NB4 (cell line): Measurements from ENCODE around the gene CRISP3.

Experiments
- DNase-seq: peaks from one replicate; pipeline ENCODE4 v3.0.0; 2010; ENCODE audit warnings: low read depth
- H3K4me3 ChIP-seq: one replicate; pipeline ENCODE4 v1.5.1; 2011; ENCODE audit warnings: mild to moderate bottlenecking, low read depth, low read length, moderate library complexity
- MAX ChIP-seq: IDR thresholded peaks from 2 replicates; pipeline ENCODE4 v1.6.1; 2011; ENCODE audit warnings: low read depth, low read length
- MYC ChIP-seq: IDR thresholded peaks from 2 replicates; pipeline ENCODE4 v1.6.1; 2011; ENCODE audit warnings: low read depth, low read length
- POLR2A ChIP-seq: IDR thresholded peaks from 2 replicates; pipeline ENCODE4 v1.6.1; 2011; ENCODE audit warnings: mild to moderate bottlenecking; ENCODE audit not compliant: insufficient read length; ENCODE audit errors: extremely low read depth
- TF ChIP-seq, protein P1 (sequence below): IDR thresholded peaks from one replicate; pipeline ENCODE4 v1.5.1; 2012; ENCODE audit warnings: low read depth, low read length

CRISP3 gene

GRCh38 chr6:49764571-49765236 lies 20.5 kb upstream of the CRISP3 start:
- TF ChIP-seq, protein P1, sequence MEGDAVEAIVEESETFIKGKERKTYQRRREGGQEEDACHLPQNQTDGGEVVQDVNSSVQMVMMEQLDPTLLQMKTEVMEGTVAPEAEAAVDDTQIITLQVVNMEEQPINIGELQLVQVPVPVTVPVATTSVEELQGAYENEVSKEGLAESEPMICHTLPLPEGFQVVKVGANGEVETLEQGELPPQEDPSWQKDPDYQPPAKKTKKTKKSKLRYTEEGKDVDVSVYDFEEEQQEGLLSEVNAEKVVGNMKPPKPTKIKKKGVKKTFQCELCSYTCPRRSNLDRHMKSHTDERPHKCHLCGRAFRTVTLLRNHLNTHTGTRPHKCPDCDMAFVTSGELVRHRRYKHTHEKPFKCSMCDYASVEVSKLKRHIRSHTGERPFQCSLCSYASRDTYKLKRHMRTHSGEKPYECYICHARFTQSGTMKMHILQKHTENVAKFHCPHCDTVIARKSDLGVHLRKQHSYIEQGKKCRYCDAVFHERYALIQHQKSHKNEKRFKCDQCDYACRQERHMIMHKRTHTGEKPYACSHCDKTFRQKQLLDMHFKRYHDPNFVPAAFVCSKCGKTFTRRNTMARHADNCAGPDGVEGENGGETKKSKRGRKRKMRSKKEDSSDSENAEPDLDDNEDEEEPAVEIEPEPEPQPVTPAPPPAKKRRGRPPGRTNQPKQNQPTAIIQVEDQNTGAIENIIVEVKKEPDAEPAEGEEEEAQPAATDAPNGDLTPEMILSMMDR: no peak
- no peak for TF ChIP-seq POLR2A
- no peak for TF ChIP-seq MAX
- DNase-seq: no peak

DNA sequence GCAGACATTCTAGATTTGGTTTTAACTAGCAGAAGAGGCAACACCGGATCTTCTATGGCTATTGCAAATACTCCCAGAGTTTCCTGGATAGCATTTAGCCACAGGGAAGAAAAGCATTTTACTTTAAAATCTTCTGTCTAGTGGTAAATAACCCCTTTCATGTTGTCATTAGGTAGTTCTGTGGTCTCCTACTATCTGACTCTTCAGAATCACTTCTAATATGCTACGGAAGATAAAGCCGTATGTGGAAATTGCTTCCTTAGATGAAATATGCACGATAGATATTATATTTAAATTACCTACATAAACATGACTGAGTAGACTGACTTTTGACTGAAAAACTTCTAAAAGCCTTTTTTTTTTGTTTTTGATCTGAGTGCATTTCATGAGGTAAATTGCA lies 759 bp downstream of the CRISP3 start:
- DNase-seq: no peak
- H3K4me3 ChIP-seq: no peak overlapping the region
- TF ChIP-seq, protein P1: no peak
- TF ChIP-seq POLR2A: no peak
- no peak for TF ChIP-seq MYC
- TF ChIP-seq MAX: no peak

More at GRCh38 chr6:49764571-49765236, 20.5 kb upstream of the CRISP3 start:
- no peak overlapping the region for H3K4me3 ChIP-seq

DNA sequence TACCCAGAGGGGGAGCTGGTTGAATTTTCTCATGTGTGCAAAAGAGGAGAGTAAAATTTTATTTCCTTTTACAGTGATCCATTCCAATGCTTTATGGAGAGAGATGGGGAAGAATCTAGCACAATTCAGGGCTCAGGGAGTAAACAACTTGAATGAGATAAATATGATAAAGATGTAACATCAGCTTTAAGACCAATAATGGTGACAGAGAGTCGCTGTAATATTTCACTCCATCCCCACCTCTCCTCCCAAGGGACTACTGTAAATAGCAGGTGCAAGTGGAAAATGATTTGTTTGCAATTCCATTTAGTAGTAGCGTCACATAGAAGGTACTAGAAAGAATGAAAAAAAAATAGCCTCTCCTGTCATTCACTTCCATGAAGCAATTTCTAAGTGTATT lies 4.8 kb downstream of the CRISP3 start:
- no peak for DNase-seq
- TF ChIP-seq MYC (no peak), POLR2A (no peak), MAX (no peak)
- TF ChIP-seq, protein P1: no peak
- no peak overlapping the region for H3K4me3 ChIP-seq

- no peak overlapping the region for H3K4me3 ChIP-seq
- no peak for DNase-seq
- TF ChIP-seq POLR2A (no peak), MAX (no peak), MYC (no peak)
- TF ChIP-seq, protein P1: no peak
Observed at GRCh38 chr6:49736017-49736508, 8.1 kb downstream of the CRISP3 start.

DNA sequence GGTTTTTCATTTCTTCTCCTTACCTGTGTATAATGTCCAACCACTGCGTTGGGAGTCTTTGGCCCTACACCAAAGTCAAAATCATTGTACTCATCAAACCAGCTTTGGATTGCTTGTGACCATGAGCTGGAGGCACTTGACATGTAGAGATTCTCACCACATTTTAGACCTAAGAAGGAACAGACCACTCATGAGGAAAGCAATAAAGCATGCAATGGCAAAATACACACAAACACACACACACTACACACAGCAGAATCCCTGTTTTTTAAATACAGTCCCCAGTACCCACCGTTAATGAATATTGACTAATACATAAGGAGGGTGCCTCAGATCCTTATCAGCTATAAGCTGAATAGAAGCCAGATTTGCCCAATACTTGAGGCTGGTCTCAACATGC lies 10.5 kb downstream of the CRISP3 start:
- no peak for DNase-seq
- H3K4me3 ChIP-seq: no peak overlapping the region
- TF ChIP-seq MYC (no peak), POLR2A (no peak), MAX (no peak)
- TF ChIP-seq, protein P1: no peak
